ENCODE results near the gene TJP2.

TJP2 gene

GRCh38 chr9:69151506-69151905 is 22.6 kb upstream of the TJP2 start:
- Histone ChIP-seq H3K36me3 (ENCODE audit: control insufficient read depth in 2 of 2, insufficient read depth in 1 of 2, low read length in 2 of 2) (no peaks in the 10 kb centered on the region), H3K4me3 (ENCODE audit: low read depth, low read length) (no peak overlapping the region), H3K4me1 (ENCODE audit: control insufficient read depth, insufficient read depth, low read length) (no peaks in the 10 kb centered on the region), H3K27ac (ENCODE audit: extremely low read depth, low read depth, low read length) (no peak overlapping the region), H3K9me3 (ENCODE audit: control insufficient read depth, insufficient read depth, low read depth, low read length) (no peaks in the 10 kb centered on the region)
- POLR2A ChIA-PET, result no interaction called here
- TF ChIP-seq ZBTB21 (tag by site-specific recombination; IDR thresholded peaks at IDR 0.05) (no peak), ZNF549 (tag by site-specific recombination; IDR thresholded peaks at IDR 0.05) (no peak)
- CTCF ChIA-PET, result interaction anchor here (0.6 kb wide), 1 partner anchor 26 kb away, joined by 3 read pairs; no protein-coding TSS in a partner anchor

- ChIA-PET POLR2A (no interaction called here), CTCF (interaction anchor here (0.5 to 2.0 kb wide), 3 partner anchors 11 to 396 kb away, joined by 3 to 4 read pairs (median 3); no protein-coding TSS in a partner anchor)
- H3K9me3 ChIP-seq (ENCODE audit: control insufficient read depth, insufficient read depth, low read depth, low read length), result no peaks in the 10 kb centered on the region
Observed at GRCh38 chr9:69153707-69154521, 20.2 kb upstream of the TJP2 start.

GRCh38 chr9:69155341-69156030 is 18.6 kb upstream of the TJP2 start:
- Histone ChIP-seq H3K4me1 (ENCODE audit: control insufficient read depth, insufficient read depth, low read length) (no peaks in the 10 kb centered on the region), H3K36me3 (ENCODE audit: control insufficient read depth in 2 of 2, insufficient read depth in 1 of 2, low read length in 2 of 2) (no peaks in the 10 kb centered on the region), H3K27ac (ENCODE audit: extremely low read depth, low read depth, low read length) (no peak overlapping the region), H3K9me3 (ENCODE audit: control insufficient read depth, insufficient read depth, low read depth, low read length) (no peaks in the 10 kb centered on the region), H3K4me3 (ENCODE audit: low read depth, low read length) (no peak overlapping the region)
- no peak for TF ChIP-seq ZBTB44 (tag by site-specific recombination; IDR thresholded peaks at IDR 0.05)
- no peak for TF ChIP-seq ZNF530 (tag by site-specific recombination; IDR thresholded peaks at IDR 0.05; ENCODE audit: low read depth)
- no peak for TF ChIP-seq ZNF121 (tag by site-specific recombination; IDR thresholded peaks at IDR 0.05)
- TF ChIP-seq ZNF292 (tag by site-specific recombination; IDR thresholded peaks at IDR 0.05; ENCODE audit: borderline replicate concordance, low read depth), result no peak
- TF ChIP-seq ZNF280D (tag by site-specific recombination; IDR thresholded peaks at IDR 0.05), result no peak
- TF ChIP-seq MZF1 (tag by site-specific recombination; IDR thresholded peaks at IDR 0.05; ENCODE audit: borderline replicate concordance), result no peak
- no peak for TF ChIP-seq ELK4 (IDR thresholded peaks at IDR 0.05; ENCODE audit: borderline replicate concordance, low read depth, low read length)
- no peak for TF ChIP-seq ZBTB20 (tag by site-specific recombination; IDR thresholded peaks at IDR 0.05)
- no peak for TF ChIP-seq ZNF629 (tag by site-specific recombination; IDR thresholded peaks at IDR 0.05)
- POLR2A ChIA-PET, result interaction anchor here (0.6 kb wide), 4 partner anchors 10 to 110 kb away, joined by 3 to 6 read pairs (median 4); partner anchors contain the start of gene TJP2
- CTCF ChIA-PET, result interaction anchor here (0.6 to 2.0 kb wide), 4 partner anchors 9 to 40 kb away, joined by 3 to 4 read pairs (median 4); no protein-coding TSS in a partner anchor

More at GRCh38 chr9:69153707-69154521, 20.2 kb upstream of the TJP2 start:
- TF ChIP-seq ZNF311 (tag by site-specific recombination; IDR thresholded peaks at IDR 0.05; ENCODE audit: borderline replicate concordance), result no peak
- no peak for TF ChIP-seq ZNF843 (tag by site-specific recombination; IDR thresholded peaks at IDR 0.05)
- no peak for TF ChIP-seq ZNF768 (tag by site-specific recombination; IDR thresholded peaks at IDR 0.05)
- no peak for TF ChIP-seq ZFP37 (tag by site-specific recombination; IDR thresholded peaks at IDR 0.05)
- no peaks in the 10 kb centered on the region for H3K4me1 ChIP-seq (ENCODE audit: control insufficient read depth, insufficient read depth, low read length)
- H3K27ac ChIP-seq (ENCODE audit: extremely low read depth, low read depth, low read length), result no peak overlapping the region
- H3K4me3 ChIP-seq (ENCODE audit: low read depth, low read length), result no peak overlapping the region
- no peaks in the 10 kb centered on the region for H3K36me3 ChIP-seq (ENCODE audit: control insufficient read depth in 2 of 2, insufficient read depth in 1 of 2, low read length in 2 of 2)
